Large intestine (tissue), 3 donors: ENCODE results near the gene PDXDC1. TPM values are rescaled to one million over a fixed set of nuclear protein-coding genes. Genes with fewer than 3 reads are reported as not detected.
"Not testable (repeated sequence)": the region's sequence is repeated elsewhere in the genome, so short reads cannot be mapped to it uniquely, and the experiment has no call there.

Experiments
- DNase-seq, 2 donors: peaks; one replicate each; pipeline versions ENCODE4 v3.0.0 to v3.0.0-alpha.2; 2013
- H3K27ac ChIP-seq: one replicate; pipeline ENCODE4 v1.5.1; 2013; ENCODE audit warnings: low read length
- H3K27me3 ChIP-seq: 2 replicates; pipeline ENCODE4 v1.6.1; 2013; ENCODE audit warnings: low read length; ENCODE audit not compliant: control insufficient read depth, insufficient read depth
- H3K36me3 ChIP-seq: 2 replicates; pipeline ENCODE4 v1.6.1; 2013; ENCODE audit warnings: low read length; ENCODE audit not compliant: control insufficient read depth, insufficient read depth
- H3K4me1 ChIP-seq: one replicate; pipeline ENCODE4 v1.6.1; 2013; ENCODE audit warnings: low read length; ENCODE audit not compliant: control insufficient read depth, insufficient read depth
- H3K4me3 ChIP-seq: one replicate; pipeline ENCODE4 v1.5.1; 2013; ENCODE audit warnings: low read length
- H3K9me3 ChIP-seq: one replicate; pipeline ENCODE4 v1.6.1; 2013; ENCODE audit warnings: mild to moderate bottlenecking, low read depth, low read length, moderate library complexity; ENCODE audit not compliant: control insufficient read depth
- WGBS: methylation state at CpG from one replicate; pipeline ENCODE4 v1.1.5; 2013; ENCODE audit warnings: low lambda C conversion rate; ENCODE audit not compliant: insufficient coverage; 5-methylcytosine and 5-hydroxymethylcytosine counted together
- polyA plus RNA-seq: library from polyadenylated mRNA; unstranded; fragments of 120-200 nt; gene quantifications from one replicate; pipeline ENCODE4 v1.2.1, GENCODE V29; 2013

Gene PDXDC1
- polyA plus RNA-seq, 1 donor: 177 TPM

DNA sequence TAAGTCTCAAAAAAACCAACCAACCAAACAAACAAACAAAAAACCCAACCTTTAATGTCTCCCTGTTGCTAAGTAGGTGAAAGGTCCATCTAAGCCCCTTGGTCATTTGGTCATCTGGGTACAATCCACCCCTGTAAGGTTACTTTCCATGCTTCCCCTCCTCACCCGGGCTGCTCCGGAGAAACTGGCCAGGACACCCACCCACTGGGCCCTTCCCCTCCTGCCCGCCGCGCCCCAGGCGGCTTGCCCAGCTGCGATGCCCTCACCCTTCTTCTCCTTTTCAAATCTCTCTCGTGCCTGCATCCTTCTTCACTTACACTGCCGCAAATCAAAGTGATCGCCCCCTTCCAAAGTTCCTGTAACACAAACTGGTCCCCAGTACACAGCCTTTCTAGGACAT, 79.1 kb downstream of the PDXDC1 start:
- no peak for DNase-seq
- Histone ChIP-seq H3K27me3 (no peaks in the 10 kb centered on the region), H3K9me3 (no peaks in the 10 kb centered on the region), H3K4me1 (peaks cover 13% of the 10 kb centered on the region), H3K27ac (no peak overlapping the region), H3K4me3 (no peak overlapping the region), H3K36me3 (peaks cover 3% of the 10 kb centered on the region)
- WGBS: 92% methylated on average over 2 of the region's 10 CpGs

DNA sequence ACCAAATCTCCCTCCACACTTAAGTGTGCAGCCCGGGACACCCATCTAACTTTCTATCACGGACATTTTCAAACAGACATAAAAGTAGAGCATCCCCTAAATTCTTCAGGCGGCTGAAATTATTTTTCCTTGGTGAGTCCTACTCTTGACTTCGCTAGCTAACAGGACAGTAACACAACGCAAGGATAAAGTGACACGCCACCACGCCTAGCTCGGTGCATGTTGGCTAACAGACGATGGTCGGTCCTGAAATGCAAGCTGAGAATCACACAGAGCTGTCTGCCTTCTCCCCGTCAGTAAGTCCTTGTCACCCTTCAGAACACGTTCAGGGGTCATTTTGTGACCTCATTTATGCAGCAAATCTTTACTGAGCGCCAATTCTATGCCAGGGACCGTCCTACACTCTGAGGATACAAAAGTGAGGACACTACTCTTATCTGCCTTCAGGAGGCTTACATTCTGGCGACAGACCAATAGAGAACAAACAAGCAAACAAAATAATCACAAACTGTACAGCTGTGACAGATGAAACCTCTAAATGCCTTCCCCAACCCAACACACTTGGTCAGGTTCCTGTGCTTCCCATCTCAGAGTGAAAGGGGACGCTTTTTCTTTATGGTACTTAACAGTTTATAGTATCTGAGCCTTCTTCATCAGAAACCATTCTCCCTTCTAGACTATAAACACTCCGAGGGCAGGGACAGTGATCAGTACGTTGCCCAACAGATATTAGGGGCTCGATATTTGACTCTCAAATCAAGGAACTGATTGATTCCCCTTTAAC, 79.7 kb downstream of the PDXDC1 start:
- Histone ChIP-seq H3K9me3 (no peaks in the 10 kb centered on the region), H3K27me3 (no peaks in the 10 kb centered on the region), H3K4me1 (peaks cover 13% of the 10 kb centered on the region), H3K4me3 (peak overlapping the region; percentile 70), H3K36me3 (peaks cover 9% of the 10 kb centered on the region), H3K27ac (no peak overlapping the region)
- 59% methylated on average over 4 of the region's 19 CpGs for WGBS
- no peak for DNase-seq

DNA sequence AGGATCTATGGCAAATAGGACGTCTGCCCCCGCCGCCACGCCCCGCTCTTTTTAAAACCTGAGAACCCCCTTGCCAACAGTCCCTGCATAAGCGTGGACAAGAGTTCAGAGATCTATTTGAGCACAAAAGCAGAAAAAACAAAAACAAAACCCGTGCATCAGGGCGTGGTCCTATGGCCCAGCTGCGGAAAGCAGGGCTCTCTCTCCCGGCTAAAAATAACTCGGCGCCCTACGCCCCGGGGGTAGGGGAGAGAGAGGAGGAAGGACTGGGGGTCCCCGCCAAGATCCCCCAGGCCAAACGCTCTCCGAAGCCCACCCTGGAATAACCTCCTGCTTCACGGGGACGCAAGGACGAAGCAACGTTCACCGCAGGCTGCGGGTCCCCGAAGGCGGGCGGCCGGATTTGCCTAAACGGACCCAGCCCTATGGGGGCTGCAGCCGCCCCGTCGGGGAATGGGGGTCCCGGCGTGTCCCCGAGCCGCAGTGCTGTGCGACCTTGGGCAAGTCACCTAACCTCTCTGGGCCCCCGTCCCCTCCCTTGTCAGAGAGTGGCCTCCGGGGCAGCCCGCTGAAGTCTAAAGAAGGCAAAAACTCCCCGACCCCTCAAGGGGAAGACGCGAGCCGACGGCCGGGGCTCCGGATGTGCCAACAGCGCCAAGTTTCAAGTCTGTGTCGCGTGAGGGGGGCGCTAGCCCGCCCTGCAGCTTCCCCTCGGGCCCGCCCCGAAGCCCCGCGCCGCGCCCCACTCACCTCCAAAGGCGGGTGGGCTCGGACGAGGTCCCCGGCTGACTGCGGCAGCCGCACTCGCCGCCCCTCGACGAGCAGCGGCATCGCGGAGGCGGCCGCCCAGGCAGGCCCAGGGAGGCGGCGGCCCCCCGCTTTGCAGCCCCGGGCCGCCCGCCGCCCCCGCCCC, 80.6 kb downstream of the PDXDC1 start:
- H3K4me3 ChIP-seq: peak overlapping the region; percentile 70
- WGBS: no CpG with 5 or more reads among the region's 81 CpGs
- H3K36me3 ChIP-seq: peaks cover 12% of the 10 kb centered on the region
- H3K27me3 ChIP-seq: no peaks in the 10 kb centered on the region
- no peak overlapping the region for H3K27ac ChIP-seq
- H3K4me1 ChIP-seq: peaks cover 13% of the 10 kb centered on the region
- no peak for DNase-seq
- H3K9me3 ChIP-seq: no peaks in the 10 kb centered on the region

DNA sequence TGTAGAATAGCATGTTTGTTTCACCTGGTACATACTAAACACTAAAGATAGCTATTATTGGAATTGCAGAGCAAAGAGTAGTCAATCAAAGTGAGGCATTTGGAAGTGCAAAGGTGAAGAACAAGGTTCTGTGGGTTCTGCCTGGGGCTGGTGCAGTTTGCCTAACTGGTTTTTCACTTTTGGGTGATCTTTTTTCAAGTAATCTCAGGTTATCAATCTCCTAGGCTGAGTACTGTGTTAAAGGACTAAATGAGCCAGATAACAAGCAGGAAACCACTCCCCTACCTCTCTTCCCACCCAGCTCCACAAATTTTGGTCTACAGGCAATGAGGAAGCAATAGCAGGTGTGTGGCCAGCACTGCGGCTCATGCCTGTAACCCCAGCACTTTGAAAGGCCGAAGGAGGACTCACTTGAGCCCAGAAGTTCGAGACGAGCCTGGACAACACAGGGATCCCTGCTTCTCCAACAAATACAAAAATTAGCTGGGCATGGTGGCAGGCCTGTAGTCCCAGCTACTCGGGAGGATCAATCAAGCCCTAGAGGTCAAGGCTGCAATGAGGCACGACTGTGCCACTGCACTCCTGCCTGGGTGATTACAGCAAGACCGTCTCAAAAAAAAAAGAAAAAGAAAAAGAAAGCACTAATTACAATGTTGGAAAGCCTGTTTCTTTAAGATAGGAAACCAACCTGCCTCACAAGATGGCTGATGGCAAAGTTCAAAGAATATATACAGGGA, 83.0 kb downstream of the PDXDC1 start:
- Histone ChIP-seq H3K9me3 (no peaks in the 10 kb centered on the region), H3K4me3 (no peak overlapping the region), H3K36me3 (peaks cover 31% of the 10 kb centered on the region), H3K27ac (peak overlapping the region; percentile 46), H3K4me1 (peaks cover 13% of the 10 kb centered on the region), H3K27me3 (no peaks in the 10 kb centered on the region)
- peak in 1 of 2 donors; percentile 38 for DNase-seq
- WGBS: 60% methylated on average over 1 of the region's 7 CpGs

DNA sequence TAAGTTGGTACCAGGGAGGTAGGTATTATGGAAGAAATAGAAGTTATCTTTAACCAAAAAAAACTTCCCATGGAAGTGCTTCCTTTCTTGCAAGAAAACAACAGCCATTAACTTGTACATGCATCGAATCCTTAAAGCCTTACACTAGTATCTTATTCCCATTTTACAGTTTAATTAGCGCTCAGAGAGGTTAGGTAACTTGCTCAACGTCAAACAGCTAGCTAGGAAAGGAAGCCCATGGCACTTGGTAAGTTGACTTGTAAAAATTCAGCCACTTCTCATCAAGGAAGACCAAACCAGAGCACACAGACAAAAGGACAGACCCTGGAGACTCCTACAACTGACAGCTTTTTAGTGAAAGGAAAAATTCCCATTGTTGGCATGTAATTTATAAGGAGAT, 84.5 kb downstream of the PDXDC1 start:
- no peak for DNase-seq
- Histone ChIP-seq H3K36me3 (peaks cover 33% of the 10 kb centered on the region), H3K4me1 (peaks cover 13% of the 10 kb centered on the region), H3K27me3 (no peaks in the 10 kb centered on the region), H3K27ac (no peak overlapping the region), H3K4me3 (no peak overlapping the region), H3K9me3 (no peaks in the 10 kb centered on the region)
- WGBS: no CpG with 5 or more reads among the region's 3 CpGs

DNA sequence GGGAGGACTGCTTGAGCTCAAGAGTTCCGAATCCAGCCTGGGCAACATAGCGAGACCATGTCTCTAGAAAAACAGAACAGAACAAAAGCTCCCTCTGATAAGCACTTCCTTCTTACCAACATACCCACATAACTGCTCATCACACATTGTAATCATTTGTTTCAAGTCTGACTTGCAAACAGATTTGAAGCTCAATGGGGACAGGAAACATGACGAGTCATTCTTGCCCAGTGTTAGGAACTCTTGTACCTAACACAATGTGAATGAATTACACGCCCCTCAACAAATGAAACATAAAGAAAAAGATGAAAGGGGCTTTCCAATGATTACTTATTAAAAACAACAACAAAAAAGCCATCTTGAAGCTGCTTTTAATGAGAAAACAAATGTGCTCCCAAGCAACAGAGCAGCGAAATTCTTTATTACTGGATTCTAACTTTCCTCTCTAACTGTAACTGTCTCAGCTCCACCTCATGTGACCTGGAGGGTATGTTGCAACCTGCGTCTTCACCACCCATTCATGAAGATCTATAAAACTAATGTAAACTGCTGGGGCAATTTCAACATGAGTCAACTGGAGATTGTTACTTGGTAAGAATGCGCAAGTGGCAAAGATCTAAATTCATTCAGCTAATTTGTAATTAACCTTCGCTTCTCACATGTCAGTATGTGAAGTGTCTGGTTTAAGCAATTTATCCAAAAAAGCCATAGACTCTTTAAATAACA, 87.4 kb downstream of the PDXDC1 start:
- not testable (repeated sequence) for H3K4me1 ChIP-seq, H3K27me3 ChIP-seq, H3K27ac ChIP-seq, H3K4me3 ChIP-seq, H3K9me3 ChIP-seq
- DNase-seq: peak; percentile 21 to 47
- peaks cover 35% of the 10 kb centered on the region for H3K36me3 ChIP-seq
- no CpG with 5 or more reads among the region's 8 CpGs for WGBS

DNA sequence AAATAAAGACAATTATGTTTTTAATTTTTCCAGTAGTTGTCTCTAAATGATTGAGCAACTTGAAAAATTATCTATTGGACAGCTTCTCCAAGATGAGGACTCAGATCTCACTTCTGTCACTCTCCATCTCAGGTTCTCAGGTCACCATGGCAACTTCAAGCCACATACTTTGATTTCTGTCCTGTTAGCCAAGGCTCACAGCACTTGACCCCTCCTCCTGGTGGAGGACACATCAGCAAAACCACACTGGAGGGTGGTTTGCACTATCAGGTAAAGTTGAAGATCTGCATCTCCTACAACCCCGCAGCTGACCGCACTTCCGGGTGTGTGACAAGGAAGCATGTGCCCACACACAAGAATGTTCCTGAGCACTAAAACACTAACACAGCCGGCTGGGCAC, 91.1 kb downstream of the PDXDC1 start:
- not testable (repeated sequence) for H3K9me3 ChIP-seq, H3K27ac ChIP-seq, DNase-seq, H3K4me1 ChIP-seq, H3K27me3 ChIP-seq, H3K4me3 ChIP-seq
- H3K36me3 ChIP-seq: peaks cover 23% of the 10 kb centered on the region
- no CpG with 5 or more reads among the region's 4 CpGs for WGBS

DNA sequence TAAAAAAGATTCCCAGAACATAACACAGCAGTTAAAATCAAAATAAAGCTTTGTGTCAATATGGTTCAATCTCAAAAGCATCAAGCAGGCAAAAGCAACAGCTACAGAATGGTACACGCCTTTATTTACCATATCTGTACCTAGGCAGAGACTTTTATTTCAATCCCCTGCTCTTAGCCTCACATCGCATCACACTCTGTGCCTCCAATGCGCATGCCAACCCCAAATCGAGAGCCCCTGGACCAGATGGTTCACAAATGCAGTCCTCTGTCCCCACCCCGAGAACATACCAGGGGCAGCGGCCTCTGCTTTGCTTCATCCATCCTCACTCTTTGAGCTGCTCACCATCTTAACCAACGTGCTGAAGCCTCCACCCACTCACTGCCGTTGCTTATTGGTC, 91.9 kb downstream of the PDXDC1 start:
- no CpG with 5 or more reads among the region's 8 CpGs for WGBS

DNA sequence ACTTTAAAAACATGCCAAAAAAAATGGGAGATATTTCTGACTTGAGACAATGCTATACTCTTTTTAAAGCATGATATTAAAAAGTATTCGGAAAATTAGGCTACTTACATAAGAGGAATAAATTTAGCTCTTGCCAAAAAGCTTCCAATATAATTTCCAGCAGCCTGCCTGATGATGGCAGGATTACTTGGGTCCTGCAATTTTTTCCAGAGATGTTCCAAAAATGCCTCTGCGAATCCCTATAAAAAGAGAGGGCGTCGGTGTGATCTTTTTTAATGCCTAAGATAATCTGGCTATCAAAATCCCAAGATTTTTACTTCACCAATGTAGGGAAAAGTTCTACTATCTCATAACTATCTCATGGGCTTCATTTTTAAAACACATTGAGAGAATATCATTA, 96.2 kb downstream of the PDXDC1 start:
- not testable (repeated sequence) for H3K4me1 ChIP-seq, DNase-seq, H3K4me3 ChIP-seq, H3K27me3 ChIP-seq, H3K27ac ChIP-seq, H3K9me3 ChIP-seq
- peaks cover 38% of the 10 kb centered on the region for H3K36me3 ChIP-seq
- WGBS: no CpG with 5 or more reads among the region's 4 CpGs

More for the DNA sequence above, 91.9 kb downstream of the PDXDC1 start:
- H3K27me3 ChIP-seq, H3K27ac ChIP-seq, H3K9me3 ChIP-seq, DNase-seq, H3K4me1 ChIP-seq, H3K4me3 ChIP-seq: not testable (repeated sequence)
- peaks cover 15% of the 10 kb centered on the region for H3K36me3 ChIP-seq
